ENCODE measurements around the gene ADAMTS6.

ADAMTS6 gene

DNA sequence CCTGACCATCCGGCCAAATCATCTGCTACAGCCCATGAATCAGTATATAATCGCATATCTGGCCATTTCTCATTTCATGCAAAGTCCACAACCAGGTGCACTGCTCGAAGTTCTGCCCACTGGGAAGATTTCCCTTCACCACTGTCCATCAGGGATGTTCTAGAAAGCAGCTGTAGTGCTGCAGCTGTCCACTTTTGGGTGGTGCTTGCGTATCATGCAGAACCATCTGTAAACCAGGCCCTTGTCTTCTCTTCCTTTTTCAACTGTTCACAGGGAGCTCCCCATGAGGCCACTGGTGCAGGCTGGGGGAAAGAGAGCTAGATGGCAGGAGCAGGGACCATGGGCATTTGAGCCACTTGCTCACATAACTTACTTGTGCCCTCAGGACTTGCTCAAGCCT is 7.4 kb upstream of the ADAMTS6 start:
- TF ChIP-seq, protein P1, sequence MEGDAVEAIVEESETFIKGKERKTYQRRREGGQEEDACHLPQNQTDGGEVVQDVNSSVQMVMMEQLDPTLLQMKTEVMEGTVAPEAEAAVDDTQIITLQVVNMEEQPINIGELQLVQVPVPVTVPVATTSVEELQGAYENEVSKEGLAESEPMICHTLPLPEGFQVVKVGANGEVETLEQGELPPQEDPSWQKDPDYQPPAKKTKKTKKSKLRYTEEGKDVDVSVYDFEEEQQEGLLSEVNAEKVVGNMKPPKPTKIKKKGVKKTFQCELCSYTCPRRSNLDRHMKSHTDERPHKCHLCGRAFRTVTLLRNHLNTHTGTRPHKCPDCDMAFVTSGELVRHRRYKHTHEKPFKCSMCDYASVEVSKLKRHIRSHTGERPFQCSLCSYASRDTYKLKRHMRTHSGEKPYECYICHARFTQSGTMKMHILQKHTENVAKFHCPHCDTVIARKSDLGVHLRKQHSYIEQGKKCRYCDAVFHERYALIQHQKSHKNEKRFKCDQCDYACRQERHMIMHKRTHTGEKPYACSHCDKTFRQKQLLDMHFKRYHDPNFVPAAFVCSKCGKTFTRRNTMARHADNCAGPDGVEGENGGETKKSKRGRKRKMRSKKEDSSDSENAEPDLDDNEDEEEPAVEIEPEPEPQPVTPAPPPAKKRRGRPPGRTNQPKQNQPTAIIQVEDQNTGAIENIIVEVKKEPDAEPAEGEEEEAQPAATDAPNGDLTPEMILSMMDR (IDR thresholded peaks at IDR 0.05) = no peak

DNA sequence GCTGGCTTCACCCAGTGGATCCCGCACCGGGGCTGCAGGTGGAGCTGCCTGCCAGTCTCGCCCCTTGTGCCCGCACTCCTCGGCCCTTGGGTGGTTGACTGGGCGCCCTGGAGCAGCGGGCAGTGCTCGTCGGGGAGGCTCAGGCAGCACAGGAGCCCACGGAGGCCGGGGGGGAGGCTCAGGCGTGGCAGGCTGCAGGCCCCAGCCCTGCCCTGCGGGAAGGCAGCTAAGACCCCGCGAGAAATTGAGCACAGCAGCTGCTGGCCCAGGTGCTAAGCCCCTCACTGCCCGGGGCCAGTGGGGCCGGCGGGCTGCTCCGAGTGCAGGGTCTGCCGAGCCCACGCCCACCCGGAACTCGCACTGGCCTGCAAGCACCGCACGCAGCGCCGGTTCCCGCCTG is 3.7 kb upstream of the ADAMTS6 start:
- TF ChIP-seq, protein P1 (IDR thresholded peaks at IDR 0.05) = no peak

DNA sequence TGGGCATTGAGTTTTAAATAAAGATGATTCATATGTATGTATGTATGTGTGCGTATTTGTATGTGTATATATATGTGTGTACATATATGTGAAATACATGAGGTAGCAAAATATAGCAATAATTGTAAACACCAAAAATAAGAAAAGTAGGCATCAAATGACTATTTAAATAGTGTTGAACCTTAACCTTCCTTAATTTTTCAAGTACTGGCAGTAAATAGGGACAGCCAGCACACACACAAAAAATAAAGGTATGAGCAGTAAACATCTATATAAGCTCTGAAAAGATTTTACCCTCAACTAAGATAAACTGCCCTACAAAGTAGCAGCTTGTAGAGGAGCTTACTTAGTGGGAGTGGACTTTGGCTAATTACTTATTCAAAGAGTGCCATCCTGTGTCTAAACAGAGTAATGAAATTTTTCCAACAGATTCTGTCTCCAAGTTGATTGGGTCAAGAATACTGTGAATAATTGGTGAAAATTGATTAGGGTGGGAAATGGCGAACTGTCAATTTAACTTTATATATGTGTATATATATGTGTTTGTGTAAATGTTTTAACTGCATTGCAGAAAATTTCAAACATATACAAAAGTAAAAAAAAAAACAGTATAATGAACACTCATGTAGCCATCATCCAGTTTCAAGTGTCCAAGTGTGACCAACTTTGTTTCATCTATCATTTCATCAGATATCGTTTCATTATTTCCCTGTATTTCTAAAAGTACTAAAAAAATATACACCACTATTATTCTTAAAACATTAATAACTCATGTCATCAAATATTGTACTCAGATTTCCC is 2.0 kb upstream of the ADAMTS6 start:
- TF ChIP-seq, protein P1 (IDR thresholded peaks at IDR 0.05) = peak; percentile 61

DNA sequence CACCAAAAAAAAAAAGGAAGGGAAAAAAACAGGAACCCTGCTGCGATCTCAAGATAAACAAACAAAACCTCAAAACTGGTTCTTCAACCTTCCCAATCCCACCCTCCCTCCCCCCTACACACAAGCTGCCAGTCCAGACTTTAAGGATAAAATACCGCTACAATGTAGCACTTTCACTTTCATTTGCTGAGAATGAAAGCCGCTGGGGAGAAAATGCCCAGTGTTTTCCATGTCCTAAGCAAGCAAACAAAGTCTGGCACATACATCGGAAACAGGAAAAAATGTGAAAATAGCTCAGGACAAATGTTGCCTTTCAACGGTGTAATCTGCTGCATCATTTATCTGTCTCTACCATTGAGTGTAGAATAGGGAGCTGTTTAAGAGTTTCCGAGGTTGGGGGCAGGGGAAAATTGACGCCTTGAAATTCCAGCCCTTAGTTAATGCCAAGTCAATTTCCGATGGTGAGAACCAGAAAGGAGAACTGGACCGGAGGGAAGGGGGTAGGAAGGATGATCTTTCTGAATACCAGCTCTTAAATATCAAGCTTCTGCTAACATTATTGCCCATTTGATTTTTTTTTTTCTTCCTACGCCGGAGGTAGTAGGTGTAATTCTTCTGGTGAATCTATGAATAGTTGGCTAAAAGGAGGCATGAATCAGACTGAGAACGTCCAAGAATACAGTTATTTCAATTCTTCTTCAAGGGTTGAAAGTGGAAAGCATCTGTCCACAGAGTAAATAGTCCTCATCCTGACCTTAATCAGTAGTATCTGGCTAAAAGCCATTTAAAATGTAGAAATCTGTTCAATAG is 1.2 kb upstream of the ADAMTS6 start:
- TF ChIP-seq, protein P1 (IDR thresholded peaks at IDR 0.05) = no peak

DNA sequence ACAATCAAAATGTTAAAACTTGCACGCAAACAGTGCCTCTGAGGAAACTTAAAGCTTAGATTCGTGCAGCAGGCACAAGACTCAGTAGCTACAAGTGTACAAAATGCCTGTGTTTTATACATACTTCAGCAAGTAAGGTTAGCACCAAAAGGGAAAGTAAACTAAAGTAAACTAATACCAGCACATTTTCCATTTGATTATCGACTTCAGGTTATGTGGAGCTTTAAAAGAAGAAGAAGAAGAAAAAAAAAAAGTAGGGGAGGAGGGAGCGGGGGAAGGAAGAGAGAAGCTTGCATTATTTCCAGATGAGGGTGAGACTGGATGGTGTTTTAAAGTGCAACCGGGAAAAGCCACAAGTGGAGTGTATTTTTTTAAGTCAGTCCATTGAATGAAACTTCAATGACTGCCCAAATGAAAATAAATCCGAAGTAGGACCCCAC is 596 bp upstream of the ADAMTS6 start:
- TF ChIP-seq, protein P1 (IDR thresholded peaks at IDR 0.05) = no peak

DNA sequence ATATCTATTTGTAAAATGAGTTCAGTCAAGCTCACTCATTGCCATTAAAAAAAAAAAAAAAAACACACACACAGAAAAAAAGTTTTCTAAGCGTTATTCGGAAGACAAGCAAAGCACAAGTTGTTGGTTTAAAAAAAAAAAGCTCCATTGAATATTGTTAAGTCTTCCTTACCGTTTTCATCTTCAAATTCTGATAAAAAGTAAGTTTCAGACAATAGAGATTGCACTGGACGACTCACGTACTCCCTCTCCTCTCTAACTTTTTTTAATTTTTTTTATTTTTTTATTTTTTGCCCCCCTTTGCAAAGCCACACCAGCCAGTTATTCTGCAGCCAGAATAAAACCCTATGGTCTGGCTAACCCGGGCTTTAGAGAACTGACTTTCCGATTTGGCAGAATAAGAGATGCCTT is 544 bp downstream of the ADAMTS6 start:
- TF ChIP-seq, protein P1 (IDR thresholded peaks at IDR 0.05) = no peak

DNA sequence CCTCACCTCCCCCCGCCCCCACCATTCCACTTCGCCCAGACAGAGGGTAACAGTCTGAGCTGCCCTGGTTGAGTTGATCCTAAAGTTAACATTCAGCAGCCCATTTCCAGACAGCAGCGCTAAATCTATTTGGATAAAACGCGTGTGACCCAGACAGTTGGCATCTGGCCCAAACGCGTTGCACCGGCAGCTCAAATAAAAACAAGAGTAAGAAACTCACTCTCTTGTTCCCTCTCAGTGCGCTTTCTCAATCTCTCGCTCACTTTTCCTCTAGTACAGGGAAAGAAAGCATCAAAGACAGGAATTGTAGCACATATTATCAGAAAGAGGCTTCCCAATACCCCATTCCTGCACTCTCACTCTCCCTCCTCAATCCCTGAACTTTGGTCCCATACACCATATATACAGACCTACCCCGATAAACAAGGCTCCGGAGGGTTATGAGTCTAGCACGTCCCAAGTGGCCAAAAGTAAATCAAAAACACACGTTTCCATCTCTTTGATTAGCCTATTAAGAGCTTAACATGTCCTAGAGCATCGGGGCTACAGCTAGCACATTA is 1.3 kb downstream of the ADAMTS6 start:
- TF ChIP-seq, protein P1 (IDR thresholded peaks at IDR 0.05) = no peak
